GM18526 (cell line): ENCODE measurements around the gene HOXC10.

Experiments used
- POLR2A ChIP-seq: IDR thresholded peaks from 3 replicates; pipeline ENCODE4 v1.6.1; 2011; ENCODE audit not compliant: insufficient read length; ENCODE audit errors: extremely low read depth

Gene HOXC10

GRCh38 chr12:53944907-53945847 lies 39.8 kb upstream of the HOXC10 start:
- no peak for TF ChIP-seq POLR2A

- TF ChIP-seq POLR2A, result no peak
Observed at GRCh38 chr12:53947743-53948142, 37.2 kb upstream of the HOXC10 start.

- no peak for TF ChIP-seq POLR2A
Observed at GRCh38 chr12:53948650-53949593, 36.0 kb upstream of the HOXC10 start.

- no peak for TF ChIP-seq POLR2A
Observed at GRCh38 chr12:53949631-53950436, 35.1 kb upstream of the HOXC10 start.

GRCh38 chr12:53950437-53950773 lies 34.5 kb upstream of the HOXC10 start:
- no peak for TF ChIP-seq POLR2A

- TF ChIP-seq POLR2A, result no peak
Observed at GRCh38 chr12:53950789-53951576, 34.0 kb upstream of the HOXC10 start.

GRCh38 chr12:53951577-53952334 lies 33.2 kb upstream of the HOXC10 start:
- no peak for TF ChIP-seq POLR2A

GRCh38 chr12:53952335-53952694 lies 32.6 kb upstream of the HOXC10 start:
- no peak for TF ChIP-seq POLR2A

GRCh38 chr12:53952871-53953734 lies 31.8 kb upstream of the HOXC10 start:
- TF ChIP-seq POLR2A, result no peak

GRCh38 chr12:53953831-53954693 lies 30.9 kb upstream of the HOXC10 start:
- TF ChIP-seq POLR2A, result no peak

GRCh38 chr12:53954694-53955035 lies 30.3 kb upstream of the HOXC10 start, which contains the start of gene HOXC12:
Gene HOXC12, plus strand, starts transcription at chr12:53954903. Its CDS starts 27 bp downstream, at chr12:53954930.
- no peak for TF ChIP-seq POLR2A

- no peak for TF ChIP-seq POLR2A
Observed at GRCh38 chr12:53955036-53955775, 29.7 kb upstream of the HOXC10 start.
